HepG2 (cell line): ENCODE data around the gene CRKL. TPM values are rescaled to one million over a fixed set of nuclear protein-coding genes. Genes with fewer than 3 reads are reported as not detected.

ENCODE experiments used
- ATAC-seq: fragments of 200-7000 bp; cut with Tn5 transposase; 3 replicates; pipeline ENCODE4 v1.9.1; 2020; ENCODE audit warnings: mild to moderate bottlenecking, moderate library complexity
- BruUV-seq: library from RNA; stranded (reverse); fragments of 400-500 nt; replicated peaks from 2 replicates; lab custom pipeline; 2021; lab: Mats Ljungman, UMichigan
- CTCF ChIA-PET: fragments of 300-600 bp; formaldehyde crosslinking; extraction: SDS; loops from one replicate; lab custom pipeline; 2021; ENCODE audit warnings: low total read pairs, inconsistent platforms, low intra/inter-chr PET ratio; lab: Yijun Ruan, JAX
- POLR2A ChIA-PET: fragments of 350-600 bp; sonication (Branson Sonifier 250); formaldehyde crosslinking; loops from one replicate; lab custom pipeline; 2020; ENCODE audit warnings: antibody characterized with exemption, inconsistent platforms; lab: Yijun Ruan, JAX
- DNase-seq: peaks from one replicate; pipeline ENCODE4 v3.0.0-alpha.2; 2015; ENCODE audit warnings: low spot score
- FAIRE-seq: peaks from 3 replicates; lab custom pipeline; 2011; peaks lifted over from hg19 to GRCh38; lab: Jason Lieb, UNC
- H2AFZ ChIP-seq: one replicate; pipeline ENCODE4 v1.6.1; 2011; ENCODE audit warnings: low read length, inconsistent platforms
- H3K27ac ChIP-seq: fragments of 300-600 bp; 3 replicates; pipeline ENCODE4 v1.8.0; 2011; ENCODE audit warnings: mixed run types, mild to moderate bottlenecking, mixed read lengths, low read length, inconsistent platforms; ENCODE audit not compliant: insufficient read depth; ENCODE audit errors: extremely low read length
- H3K27me3 ChIP-seq, 2 experiments: fragments of 200-600 bp in 1 of 2; 2 replicates in 1 of 2; 3 replicates in 1 of 2; pipeline versions ENCODE4 v1.6.0 to v1.8.0; 2011; ENCODE audit warnings: low read length in 2 of 2, mild to moderate bottlenecking in 2 of 2, moderate library complexity in 2 of 2, inconsistent platforms in 1 of 2; ENCODE audit not compliant: insufficient read depth in 2 of 2, control insufficient read depth in 1 of 2
- H3K36me3 ChIP-seq, 2 experiments: fragments of 200-600 bp in 1 of 2; replicated peaks in 1 of 2; 2 replicates in 1 of 2; 3 replicates in 1 of 2; pipeline versions ENCODE4 v1.5.1 to v1.8.0; 2011; ENCODE audit warnings: low read length in 2 of 2, inconsistent platforms in 1 of 2; ENCODE audit not compliant: insufficient read depth in 2 of 2, control insufficient read depth in 1 of 2
- H3K4me1 ChIP-seq: 2 replicates; pipeline ENCODE4 v1.5.1; 2012; ENCODE audit warnings: low read length, inconsistent platforms; ENCODE audit not compliant: insufficient read depth
- H3K4me2 ChIP-seq: 2 replicates; pipeline ENCODE4 v1.6.0; 2011; ENCODE audit warnings: low read depth, low read length, inconsistent platforms
- H3K4me3 ChIP-seq, 3 experiments: fragments of 200-600 bp in 1 of 3; sonication (generic), shearing (Covaris generic) in 1 of 3; replicated peaks in 1 of 3; 2 replicates each; pipeline ENCODE4 v1.5.1; 2011 to 2016; ENCODE audit warnings: low read length in 3 of 3, inconsistent platforms in 2 of 3, low read depth in 2 of 3, mild to moderate bottlenecking in 2 of 3, control low read depth in 1 of 3, mixed read lengths in 1 of 3; ENCODE audit not compliant: insufficient read depth in 1 of 3
- H3K79me2 ChIP-seq: one replicate; pipeline ENCODE4 v1.6.1; 2011; ENCODE audit warnings: low read length, inconsistent platforms; ENCODE audit not compliant: insufficient read depth
- H3K9ac ChIP-seq: 2 replicates; pipeline ENCODE4 v1.6.0; 2011; ENCODE audit warnings: mild to moderate bottlenecking, low read depth, low read length, inconsistent platforms; ENCODE audit not compliant: insufficient read depth
- H3K9me3 ChIP-seq: 2 replicates; pipeline ENCODE4 v1.5.1; 2012; ENCODE audit warnings: mild to moderate bottlenecking, low read length
- H4K20me1 ChIP-seq: 2 replicates; pipeline ENCODE4 v1.6.0; 2011; ENCODE audit warnings: inconsistent platforms, mild to moderate bottlenecking, low read length, moderate library complexity; ENCODE audit not compliant: insufficient read depth
- CREM ChIP-seq, 2 experiments: sonication (generic) in 1 of 2; formaldehyde crosslinking in 1 of 2; IDR thresholded peaks; 2 replicates each; pipeline versions ENCODE4 v1.4.0 to v1.6.1; 2016 to 2020; ENCODE audit warnings: antibody characterized with exemption in 1 of 2, mild to moderate bottlenecking in 1 of 2, missing genetic modification reagents in 1 of 2
- DPF2 ChIP-seq: sonication (generic); formaldehyde crosslinking; IDR thresholded peaks from 2 replicates; pipeline ENCODE4 v1.4.0; 2020; ENCODE audit warnings: mild to moderate bottlenecking, low read depth, missing genetic modification reagents, borderline replicate concordance
- FOXJ3 ChIP-seq: sonication (generic); formaldehyde crosslinking; IDR thresholded peaks from 2 replicates; pipeline ENCODE4 v1.4.0; 2020; ENCODE audit warnings: missing genetic modification reagents, mild to moderate bottlenecking, borderline replicate concordance
- RFXANK ChIP-seq: IDR thresholded peaks from 2 replicates; pipeline ENCODE4 v1.6.1; 2016
- SAP130 ChIP-seq: IDR thresholded peaks from 2 replicates; pipeline ENCODE4 v1.6.1; 2016; ENCODE audit warnings: low read depth
- TRIM24 ChIP-seq: sonication (generic); formaldehyde crosslinking; IDR thresholded peaks from 2 replicates; pipeline ENCODE4 v1.8.0; 2022; ENCODE audit warnings: mild to moderate bottlenecking, missing genetic modification reagents
- ZNF335 ChIP-seq: sonication (generic); formaldehyde crosslinking; IDR thresholded peaks from 2 replicates; pipeline ENCODE4 v1.4.0; 2020; ENCODE audit warnings: missing genetic modification reagents
- ZNF510 ChIP-seq: sonication (generic); formaldehyde crosslinking; IDR thresholded peaks from 2 replicates; pipeline ENCODE4 v1.4.0; 2020; ENCODE audit warnings: low read depth, mild to moderate bottlenecking, missing genetic modification reagents
- ZSCAN25 ChIP-seq: sonication (generic); formaldehyde crosslinking; IDR thresholded peaks from 2 replicates; pipeline ENCODE4 v1.8.0; 2022; ENCODE audit warnings: mild to moderate bottlenecking, missing genetic modification reagents
- WGBS: methylation state at CpG from one replicate; pipeline ENCODE4 v1.1.6; 2017; ENCODE audit warnings: low lambda C conversion rate; 5-methylcytosine and 5-hydroxymethylcytosine counted together
- in situ Hi-C: cut with HindIII; loops from 2 replicates; pipeline ENCODE4 v1.10.0; 2017; ENCODE audit warnings: low pct_unique_long_range_greater_than_20kb; ENCODE audit not compliant: extremely low pct_ligation_motif_present
- intact Hi-C: fragments of 100-400 bp; cut with micrococcal nuclease; formaldehyde crosslinking; loops from one replicate; pipeline ENCODE4 v1.10.0; 2022; ENCODE audit not compliant: unreplicated experiment
- polyA plus RNA-seq, 8 experiments: library from polyadenylated mRNA; depleted of rRNA in 3 of 8; stranded (reverse) in 7 of 8; unstranded in 1 of 8; fragments of >200 nt; fragmentation: Illumina TruSeq in 4 of 8; extraction: Trizol in 4 of 8; gene quantifications; 2 replicates each; pipeline versions ENCODE4 v1.2.1 to v1.2.3, GENCODE V29; 2011 to 2016; ENCODE audit warnings: low read depth in 4 of 8, missing spikeins in 1 of 8, mixed read lengths in 1 of 8; ENCODE audit not compliant: insufficient read depth in 1 of 8
- total RNA-seq, 5 experiments: library from RNA; depleted of rRNA; stranded (reverse); fragments of >200 nt; fragmentation: Illumina TruSeq; extraction: Trizol; gene quantifications; 2 replicates each; pipeline ENCODE4 v1.2.3, GENCODE V29; 2016; ENCODE audit warnings: low read depth in 1 of 5
- TF ChIP-seq, protein P1 (sequence below): sonication (generic); formaldehyde crosslinking; IDR thresholded peaks from 2 replicates; pipeline ENCODE4 v1.5.1; 2020; ENCODE audit warnings: mild to moderate bottlenecking, missing genetic modification reagents, moderate library complexity
- TF ChIP-seq, protein P2 (sequence below): sonication (generic); formaldehyde crosslinking; IDR thresholded peaks from 2 replicates; pipeline ENCODE4 v1.4.0; 2020; ENCODE audit warnings: missing genetic modification reagents
- TF ChIP-seq, protein P3 (sequence below): sonication (generic); formaldehyde crosslinking; IDR thresholded peaks from 2 replicates; pipeline ENCODE4 v1.5.0; 2020; ENCODE audit warnings: missing genetic modification reagents
- TF ChIP-seq, protein P4 (sequence below): sonication (generic); formaldehyde crosslinking; conservative IDR thresholded peaks from 2 replicates; pipeline ENCODE4 v1.5.0; 2020; ENCODE audit warnings: missing genetic modification reagents

CRKL gene
- total and polyA plus RNA-seq, 2 of the 13 experiments (the other 11 are each of a cell fraction or from before 2014, with no cell fraction given), result 37.4 to 60.6 TPM

DNA sequence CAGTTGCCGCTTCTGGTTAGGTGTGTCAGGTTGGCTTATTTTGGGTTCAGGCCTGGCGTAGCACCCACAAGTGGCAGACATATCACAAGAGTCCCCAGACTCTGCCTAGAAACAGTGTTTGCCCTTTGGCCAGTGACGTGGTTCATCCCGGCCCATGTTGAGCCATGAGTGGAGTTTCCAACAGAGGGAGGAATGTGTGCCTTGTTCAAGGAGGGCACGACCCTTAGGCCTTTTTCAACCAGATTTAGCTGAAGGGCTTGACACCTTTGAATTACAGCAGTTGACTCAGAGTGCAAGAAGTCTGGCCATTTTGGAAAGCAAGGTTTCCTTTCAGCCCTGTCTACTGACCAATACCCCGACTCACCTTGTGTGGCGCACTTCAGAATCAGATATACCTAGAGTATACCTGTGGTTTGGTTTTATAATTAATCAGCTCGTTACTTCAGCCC is 34.7 kb downstream of the CRKL start:
- FAIRE-seq (peak; percentile 64), ATAC-seq (peak; percentile 38), DNase-seq (peak; percentile 70)
- Histone ChIP-seq H4K20me1 (peaks cover 21% of the 10 kb centered on the region), H3K36me3 (peaks cover 1 to 16% of the 10 kb centered on the region in 2 experiments), H3K4me3 (peak overlapping the region in 1 of 3 experiments; percentile 19; a peak in 1 of 6 replicates), H3K9me3 (no peaks in the 10 kb centered on the region), H3K27ac (peak overlapping the region; percentile 82), H3K4me1 (peaks cover 96% of the 10 kb centered on the region), H3K4me2 (peak overlapping the region; percentile 72), H2AFZ (no peak overlapping the region), H3K9ac (peak overlapping the region; percentile 58), H3K79me2 (peaks cover 83% of the 10 kb centered on the region), H3K27me3 (no peaks in the 10 kb centered on the region; a peak in 1 of 5 replicates)
- intact Hi-C loops (loop anchor here (1.0 to 10.0 kb wide), 2 partner anchors 35 to 177 kb away; partner anchors contain the start of genes CRKL and SERPIND1), in situ Hi-C loops (loop anchor here (5.0 kb wide), 1 partner anchor 35 kb away; the partner anchor contains the start of gene CRKL)
- POLR2A ChIA-PET, result interaction anchor here (1.1 to 5.0 kb wide), 7 partner anchors 12 to 66 kb away, joined by 3 to 14 read pairs (median 6); partner anchors contain the start of genes CRKL, LZTR1, P2RX6 and THAP7
- CTCF ChIA-PET, result no interaction called here
- BruUV-seq, result no TSS peak
- WGBS, result 56% methylated on average over 7 of the region's 8 CpGs
- TF ChIP-seq, protein P1, sequence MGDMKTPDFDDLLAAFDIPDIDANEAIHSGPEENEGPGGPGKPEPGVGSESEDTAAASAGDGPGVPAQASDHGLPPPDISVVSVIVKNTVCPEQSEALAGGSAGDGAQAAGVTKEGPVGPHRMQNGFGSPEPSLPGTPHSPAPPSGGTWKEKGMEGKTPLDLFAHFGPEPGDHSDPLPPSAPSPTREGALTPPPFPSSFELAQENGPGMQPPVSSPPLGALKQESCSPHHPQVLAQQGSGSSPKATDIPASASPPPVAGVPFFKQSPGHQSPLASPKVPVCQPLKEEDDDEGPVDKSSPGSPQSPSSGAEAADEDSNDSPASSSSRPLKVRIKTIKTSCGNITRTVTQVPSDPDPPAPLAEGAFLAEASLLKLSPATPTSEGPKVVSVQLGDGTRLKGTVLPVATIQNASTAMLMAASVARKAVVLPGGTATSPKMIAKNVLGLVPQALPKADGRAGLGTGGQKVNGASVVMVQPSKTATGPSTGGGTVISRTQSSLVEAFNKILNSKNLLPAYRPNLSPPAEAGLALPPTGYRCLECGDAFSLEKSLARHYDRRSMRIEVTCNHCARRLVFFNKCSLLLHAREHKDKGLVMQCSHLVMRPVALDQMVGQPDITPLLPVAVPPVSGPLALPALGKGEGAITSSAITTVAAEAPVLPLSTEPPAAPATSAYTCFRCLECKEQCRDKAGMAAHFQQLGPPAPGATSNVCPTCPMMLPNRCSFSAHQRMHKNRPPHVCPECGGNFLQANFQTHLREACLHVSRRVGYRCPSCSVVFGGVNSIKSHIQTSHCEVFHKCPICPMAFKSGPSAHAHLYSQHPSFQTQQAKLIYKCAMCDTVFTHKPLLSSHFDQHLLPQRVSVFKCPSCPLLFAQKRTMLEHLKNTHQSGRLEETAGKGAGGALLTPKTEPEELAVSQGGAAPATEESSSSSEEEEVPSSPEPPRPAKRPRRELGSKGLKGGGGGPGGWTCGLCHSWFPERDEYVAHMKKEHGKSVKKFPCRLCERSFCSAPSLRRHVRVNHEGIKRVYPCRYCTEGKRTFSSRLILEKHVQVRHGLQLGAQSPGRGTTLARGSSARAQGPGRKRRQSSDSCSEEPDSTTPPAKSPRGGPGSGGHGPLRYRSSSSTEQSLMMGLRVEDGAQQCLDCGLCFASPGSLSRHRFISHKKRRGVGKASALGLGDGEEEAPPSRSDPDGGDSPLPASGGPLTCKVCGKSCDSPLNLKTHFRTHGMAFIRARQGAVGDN, result peak; percentile 87
- TF ChIP-seq, protein P2, sequence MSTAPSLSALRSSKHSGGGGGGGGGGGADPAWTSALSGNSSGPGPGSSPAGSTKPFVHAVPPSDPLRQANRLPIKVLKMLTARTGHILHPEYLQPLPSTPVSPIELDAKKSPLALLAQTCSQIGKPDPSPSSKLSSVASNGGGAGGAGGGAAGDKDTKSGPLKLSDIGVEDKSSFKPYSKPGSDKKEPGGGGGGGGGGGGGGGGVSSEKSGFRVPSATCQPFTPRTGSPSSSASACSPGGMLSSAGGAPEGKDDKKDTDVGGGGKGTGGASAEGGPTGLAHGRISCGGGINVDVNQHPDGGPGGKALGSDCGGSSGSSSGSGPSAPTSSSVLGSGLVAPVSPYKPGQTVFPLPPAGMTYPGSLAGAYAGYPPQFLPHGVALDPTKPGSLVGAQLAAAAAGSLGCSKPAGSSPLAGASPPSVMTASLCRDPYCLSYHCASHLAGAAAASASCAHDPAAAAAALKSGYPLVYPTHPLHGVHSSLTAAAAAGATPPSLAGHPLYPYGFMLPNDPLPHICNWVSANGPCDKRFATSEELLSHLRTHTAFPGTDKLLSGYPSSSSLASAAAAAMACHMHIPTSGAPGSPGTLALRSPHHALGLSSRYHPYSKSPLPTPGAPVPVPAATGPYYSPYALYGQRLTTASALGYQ, result peak; percentile 69; the same call in 1 of the 2 replicates
- TF ChIP-seq DPF2 (0 out of 2 replicates have a peak, but pooled peaks have one; percentile 40), FOXJ3 (peak; percentile 33; the same call in 1 of the 2 replicates), RFXANK (peak; percentile 92), SAP130 (CRISPR knock-in tag) (peak; percentile 36; the same call in 1 of the 2 replicates), CREM (IDR thresholded peaks at IDR 0.05) (peak; percentile 43; the same call in 1 of the 2 replicates), CREM (CRISPR knock-in tag; IDR thresholded peaks at IDR 0.05) (no peak), ZNF335 (0 out of 2 replicates have a peak, but pooled peaks have one; percentile 6), TRIM24 (no peak), ZSCAN25 (no peak), ZNF510 (CRISPR knock-in tag) (peak; percentile 72; the same call in 1 of the 2 replicates)
- TF ChIP-seq, protein P3, sequence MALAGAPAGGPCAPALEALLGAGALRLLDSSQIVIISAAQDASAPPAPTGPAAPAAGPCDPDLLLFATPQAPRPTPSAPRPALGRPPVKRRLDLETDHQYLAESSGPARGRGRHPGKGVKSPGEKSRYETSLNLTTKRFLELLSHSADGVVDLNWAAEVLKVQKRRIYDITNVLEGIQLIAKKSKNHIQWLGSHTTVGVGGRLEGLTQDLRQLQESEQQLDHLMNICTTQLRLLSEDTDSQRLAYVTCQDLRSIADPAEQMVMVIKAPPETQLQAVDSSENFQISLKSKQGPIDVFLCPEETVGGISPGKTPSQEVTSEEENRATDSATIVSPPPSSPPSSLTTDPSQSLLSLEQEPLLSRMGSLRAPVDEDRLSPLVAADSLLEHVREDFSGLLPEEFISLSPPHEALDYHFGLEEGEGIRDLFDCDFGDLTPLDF (CRISPR knock-in tag), result peak; percentile 32; the same call in 1 of the 2 replicates
- TF ChIP-seq, protein P4, sequence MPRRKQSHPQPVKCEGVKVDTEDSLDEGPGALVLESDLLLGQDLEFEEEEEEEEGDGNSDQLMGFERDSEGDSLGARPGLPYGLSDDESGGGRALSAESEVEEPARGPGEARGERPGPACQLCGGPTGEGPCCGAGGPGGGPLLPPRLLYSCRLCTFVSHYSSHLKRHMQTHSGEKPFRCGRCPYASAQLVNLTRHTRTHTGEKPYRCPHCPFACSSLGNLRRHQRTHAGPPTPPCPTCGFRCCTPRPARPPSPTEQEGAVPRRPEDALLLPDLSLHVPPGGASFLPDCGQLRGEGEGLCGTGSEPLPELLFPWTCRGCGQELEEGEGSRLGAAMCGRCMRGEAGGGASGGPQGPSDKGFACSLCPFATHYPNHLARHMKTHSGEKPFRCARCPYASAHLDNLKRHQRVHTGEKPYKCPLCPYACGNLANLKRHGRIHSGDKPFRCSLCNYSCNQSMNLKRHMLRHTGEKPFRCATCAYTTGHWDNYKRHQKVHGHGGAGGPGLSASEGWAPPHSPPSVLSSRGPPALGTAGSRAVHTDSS (CRISPR knock-in tag), result no peak
